ENCODE measurements around the gene CENPB.
"Not testable (repeated sequence)": the region's sequence is repeated elsewhere in the genome, so short reads cannot be mapped to it uniquely, and the experiment has no call there.

The CENPB gene

DNA sequence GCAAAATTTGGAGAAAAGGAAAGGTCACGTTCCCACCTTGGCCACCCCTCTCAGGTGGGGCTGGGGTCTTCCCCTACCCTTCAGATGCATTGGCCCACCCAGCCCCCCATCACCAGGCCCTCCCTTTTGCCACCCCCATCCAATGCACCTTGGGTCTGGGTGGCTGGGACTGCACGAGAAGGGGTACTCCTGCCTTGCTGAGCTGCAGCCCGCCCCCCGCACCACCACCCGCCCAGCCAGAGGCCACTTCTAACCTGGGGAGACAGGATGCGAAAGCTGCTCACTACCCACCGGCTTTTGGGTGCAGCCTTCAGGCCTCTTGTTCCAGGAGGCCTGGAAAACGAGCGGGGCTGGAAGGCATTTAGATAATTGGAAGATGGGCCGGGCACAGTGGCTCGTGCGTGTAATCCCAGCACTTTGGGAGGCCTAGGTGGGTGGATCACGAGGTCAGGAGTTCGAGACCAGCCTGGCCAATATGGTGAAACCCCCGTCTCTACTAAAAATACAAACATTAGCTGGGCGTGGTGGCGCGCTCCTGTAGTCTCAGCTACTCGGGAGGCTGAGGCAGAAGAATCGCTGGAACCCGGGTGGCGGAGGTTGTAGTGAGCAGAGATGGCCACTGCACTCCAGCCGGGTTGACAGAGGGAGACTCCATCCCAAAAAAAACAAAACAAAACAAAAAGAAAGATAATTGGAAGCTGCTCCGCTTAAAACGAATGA is 8.3 kb upstream of the CENPB start:
- TF ChIP-seq JUND (IDR thresholded peaks at IDR 0.05; ENCODE audit: low read depth): no peak
- DNase-seq (ENCODE audit: low read depth in 1 of 2, low spot score in 1 of 2): no peak
- in situ Hi-C loops (cut with HindIII; ENCODE audit: low pct_unique_long_range_greater_than_20kb, low sequenced_read_pairs): no loop called here

DNA sequence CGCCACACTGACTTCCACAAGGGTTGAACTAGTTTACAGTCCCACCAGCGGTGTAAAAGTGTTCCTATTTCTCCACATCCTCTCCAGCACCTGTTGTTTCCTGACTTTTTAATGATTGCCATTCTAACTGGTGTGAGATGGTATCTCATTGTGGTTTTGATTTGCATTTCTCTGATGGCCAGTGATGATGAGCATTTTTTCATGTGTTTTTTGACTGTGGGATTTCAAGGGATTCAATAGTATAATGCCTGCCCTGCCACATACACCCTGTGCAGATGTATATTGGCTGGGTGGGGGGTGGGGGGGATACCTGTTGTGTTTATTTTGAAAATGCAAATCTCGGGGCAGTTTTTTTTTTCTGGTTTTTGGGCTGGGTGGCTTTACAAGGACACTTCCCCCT is 7.6 kb upstream of the CENPB start:
- in situ Hi-C loops (cut with HindIII; ENCODE audit: low pct_unique_long_range_greater_than_20kb, low sequenced_read_pairs): not testable (repeated sequence)

DNA sequence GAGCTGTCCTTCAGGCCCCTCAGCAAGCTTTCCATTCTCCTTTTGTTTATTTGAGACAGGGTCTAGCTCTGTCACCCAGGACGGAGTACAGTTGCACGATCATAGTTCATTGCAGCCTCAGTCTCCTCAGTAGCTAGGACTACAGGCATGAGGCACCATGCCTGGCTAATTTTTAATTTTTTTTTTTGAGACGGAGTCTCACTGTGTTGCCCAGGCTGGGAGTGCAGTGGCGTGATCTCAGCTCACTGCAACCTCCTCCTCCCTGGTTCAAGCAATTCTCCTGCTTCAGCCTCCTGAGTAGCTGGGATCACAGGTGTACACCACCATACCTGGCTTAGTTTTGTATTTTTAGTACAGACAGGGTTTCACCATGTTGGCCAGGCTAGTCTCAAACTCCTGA is 2.7 kb upstream of the CENPB start:
- in situ Hi-C loops (cut with HindIII; ENCODE audit: low pct_unique_long_range_greater_than_20kb, low sequenced_read_pairs); DNase-seq (ENCODE audit: low read depth in 1 of 2, low spot score in 1 of 2): not testable (repeated sequence)

More for the DNA sequence above, 7.6 kb upstream of the CENPB start:
- not testable (repeated sequence) for DNase-seq (ENCODE audit: low read depth in 1 of 2, low spot score in 1 of 2)

DNA sequence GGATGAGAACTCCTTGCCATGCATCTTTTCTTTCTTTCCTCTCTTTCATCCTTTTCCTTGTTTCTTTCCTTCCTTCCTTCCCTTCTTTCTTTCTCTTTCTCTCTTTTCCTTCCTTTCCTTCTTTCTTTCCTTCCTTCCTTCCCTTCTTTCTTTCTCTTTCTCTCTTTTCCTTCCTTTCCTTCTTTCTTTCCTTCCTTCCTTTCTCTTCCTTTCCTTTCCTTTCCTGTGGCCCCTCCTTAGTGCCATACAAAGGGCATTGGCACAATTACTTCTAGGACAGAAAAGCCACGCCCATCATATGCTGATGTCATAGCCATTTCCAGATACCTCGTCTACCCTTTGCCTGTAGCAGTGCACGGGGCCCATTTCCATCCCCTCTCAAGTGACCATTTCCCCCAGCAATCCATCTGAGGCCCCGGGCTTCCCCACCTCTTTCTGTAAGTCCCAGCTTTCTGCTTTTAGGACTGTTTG is 2.2 kb upstream of the CENPB start:
- in situ Hi-C loops (cut with HindIII; ENCODE audit: low pct_unique_long_range_greater_than_20kb, low sequenced_read_pairs): no loop called here
- TF ChIP-seq JUND (IDR thresholded peaks at IDR 0.05; ENCODE audit: low read depth): no peak

DNA sequence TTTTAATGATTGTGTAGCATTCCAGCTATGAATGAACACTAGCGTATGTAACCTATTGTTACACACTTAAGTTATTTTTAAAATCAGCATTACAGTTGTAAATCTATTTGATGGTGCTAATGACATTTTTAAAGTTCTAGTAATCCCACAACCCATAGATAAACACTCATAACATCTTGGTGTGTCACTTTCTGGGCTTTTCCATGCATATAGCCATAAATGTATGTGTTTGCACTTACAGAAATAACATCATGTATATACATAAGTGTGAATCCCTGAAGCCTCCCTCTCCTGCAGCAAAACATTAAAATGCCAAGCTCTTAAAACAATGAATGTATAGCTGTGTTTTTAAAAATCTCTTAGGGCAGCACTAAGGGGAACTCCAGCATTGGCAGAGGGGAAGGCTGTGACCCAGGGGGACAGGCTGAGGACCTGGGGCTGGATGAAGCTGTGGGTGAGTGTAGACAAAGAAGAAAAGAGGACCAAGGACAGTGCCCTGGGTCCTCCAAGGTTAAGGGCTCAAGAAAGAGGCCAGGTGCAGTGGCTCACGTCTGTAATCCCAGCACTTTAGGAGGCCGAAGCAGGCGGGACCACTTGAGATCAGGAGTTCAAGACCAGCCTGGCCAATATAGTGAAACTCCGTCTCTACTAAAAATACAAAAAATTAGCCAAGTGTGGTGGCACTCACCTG is 929 bp upstream of the CENPB start:
- DNase-seq (ENCODE audit: low read depth in 1 of 2, low spot score in 1 of 2): no peak
- in situ Hi-C loops (cut with HindIII; ENCODE audit: low pct_unique_long_range_greater_than_20kb, low sequenced_read_pairs): no loop called here
- TF ChIP-seq JUND (IDR thresholded peaks at IDR 0.05; ENCODE audit: low read depth): no peak

More for the DNA sequence above, 2.2 kb upstream of the CENPB start:
- DNase-seq (ENCODE audit: low read depth in 1 of 2, low spot score in 1 of 2): no peak

DNA sequence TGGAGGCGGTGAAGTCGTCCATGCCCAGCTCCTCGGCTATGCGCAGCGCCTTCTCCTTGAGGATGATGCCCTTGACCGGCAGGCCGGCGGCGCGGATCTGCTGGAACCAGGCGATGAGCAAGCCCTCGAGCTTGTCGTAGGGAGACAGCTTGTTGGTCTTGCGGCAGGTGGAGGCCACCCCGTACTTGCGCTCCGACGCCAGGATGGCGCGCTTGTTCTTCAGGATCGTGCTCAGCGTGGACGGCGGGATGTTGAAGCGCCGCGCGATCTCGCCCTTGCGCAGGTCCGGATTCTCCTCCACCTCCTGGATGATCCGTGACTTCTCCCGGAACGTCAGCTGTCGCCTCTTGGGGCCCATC is 435 bp downstream of the CENPB start:
- peak; percentile 59 to 72 for DNase-seq (ENCODE audit: low read depth in 1 of 2, low spot score in 1 of 2)
- in situ Hi-C loops (cut with HindIII; ENCODE audit: low pct_unique_long_range_greater_than_20kb, low sequenced_read_pairs): no loop called here
- TF ChIP-seq JUND (IDR thresholded peaks at IDR 0.05; ENCODE audit: low read depth): no peak

DNA sequence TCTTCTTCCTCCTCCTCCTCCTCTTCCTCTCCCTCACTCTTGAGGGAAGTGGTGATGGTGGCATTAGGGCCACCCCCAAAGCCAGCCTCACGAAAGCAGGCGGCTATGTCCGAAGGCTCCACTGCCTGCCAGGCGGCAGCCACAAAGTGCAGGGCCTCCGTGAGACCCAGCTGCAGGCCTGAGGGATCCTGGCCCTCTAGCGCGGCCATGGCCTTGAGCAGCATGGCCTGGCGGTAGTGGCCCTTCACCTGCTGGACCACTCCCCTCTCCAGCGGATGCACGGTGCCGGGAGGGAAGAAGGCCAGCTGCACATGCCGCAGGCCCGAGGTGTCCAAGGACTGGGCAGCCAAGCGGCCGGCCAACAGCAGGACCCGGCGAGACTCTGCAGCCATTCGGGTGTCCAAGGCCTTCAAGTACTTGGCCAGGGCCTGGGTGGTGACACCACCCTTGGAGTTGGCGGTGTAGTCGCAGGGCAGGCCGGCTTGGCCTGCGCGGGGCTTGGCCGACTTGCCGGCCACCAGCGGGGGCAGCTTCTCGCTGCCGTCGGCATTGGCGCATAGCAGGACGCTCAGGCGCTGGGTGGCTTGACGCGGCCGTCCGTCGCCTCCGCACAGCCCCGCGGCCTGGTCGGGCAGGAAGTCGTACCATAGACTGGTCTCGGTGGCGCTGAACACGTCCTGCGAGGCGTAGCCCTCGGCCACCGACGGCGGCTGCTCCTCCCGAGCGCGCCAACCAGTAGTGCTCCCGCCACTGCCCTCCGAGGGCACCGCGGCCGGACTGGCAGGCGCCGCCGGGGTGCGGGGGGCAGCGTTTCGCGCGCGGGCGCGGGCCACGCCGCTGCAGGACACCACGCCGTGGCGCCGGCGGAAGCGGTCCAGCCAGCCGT is 1.1 kb downstream of the CENPB start:
- no peak for DNase-seq (ENCODE audit: low read depth in 1 of 2, low spot score in 1 of 2)
- no peak for TF ChIP-seq JUND (IDR thresholded peaks at IDR 0.05; ENCODE audit: low read depth)
- in situ Hi-C loops (cut with HindIII; ENCODE audit: low pct_unique_long_range_greater_than_20kb, low sequenced_read_pairs): no loop called here

DNA sequence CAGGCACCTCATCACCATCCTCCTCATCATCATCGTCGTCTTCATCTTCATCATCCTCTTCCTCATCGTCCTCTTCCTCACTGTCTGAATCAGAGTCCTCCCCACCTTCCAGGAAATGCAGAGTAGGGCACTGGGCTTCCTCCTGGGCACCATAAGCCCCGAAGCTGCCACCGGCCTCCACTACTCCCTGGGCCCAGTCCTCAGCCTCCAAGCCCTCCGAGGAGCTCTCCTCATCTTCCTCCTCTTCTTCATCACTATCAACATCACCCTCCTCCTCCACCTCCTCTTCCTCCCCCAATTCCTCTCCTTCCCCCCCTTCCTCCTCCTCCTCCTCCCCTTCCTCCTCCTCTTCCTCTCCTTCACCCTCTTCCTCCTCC is 1.7 kb downstream of the CENPB start:
- no peak for DNase-seq (ENCODE audit: low read depth in 1 of 2, low spot score in 1 of 2)
- in situ Hi-C loops (cut with HindIII; ENCODE audit: low pct_unique_long_range_greater_than_20kb, low sequenced_read_pairs): no loop called here

DNA sequence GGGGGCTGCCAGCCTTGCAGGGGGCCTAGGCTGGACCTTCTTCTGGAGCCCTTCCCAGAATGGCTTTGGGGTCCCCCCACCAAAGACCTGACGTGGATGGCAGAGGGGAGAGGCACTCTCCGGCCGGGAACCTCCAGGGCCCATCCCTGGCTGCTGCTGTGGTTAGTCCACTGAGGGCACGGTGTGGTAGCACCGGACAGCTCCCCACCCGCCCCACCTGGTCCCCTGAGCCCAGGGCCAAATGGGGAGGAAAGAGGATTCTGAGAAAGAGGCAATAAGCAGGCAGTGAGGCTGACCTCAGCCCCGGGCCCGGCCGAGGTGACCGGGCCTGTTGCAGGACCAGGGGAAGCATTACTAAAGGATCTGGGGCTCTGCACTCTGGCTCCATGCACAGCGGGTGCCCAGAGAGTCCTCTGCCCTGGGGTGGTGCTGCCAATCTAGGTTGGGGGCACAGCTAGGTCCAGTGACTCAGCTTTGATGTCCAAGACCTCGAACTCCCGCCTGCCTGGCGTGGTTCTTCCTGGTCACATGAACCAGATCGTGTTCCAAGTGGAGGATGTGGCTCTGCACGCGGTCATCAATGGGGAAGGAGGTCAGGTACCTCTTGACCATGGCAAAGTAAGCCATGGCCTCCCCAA is 2.2 kb downstream of the CENPB start:
- in situ Hi-C loops (cut with HindIII; ENCODE audit: low pct_unique_long_range_greater_than_20kb, low sequenced_read_pairs): no loop called here
- DNase-seq (ENCODE audit: low read depth in 1 of 2, low spot score in 1 of 2): no peak
- TF ChIP-seq JUND (IDR thresholded peaks at IDR 0.05; ENCODE audit: low read depth): no peak

More for the DNA sequence above, 1.7 kb downstream of the CENPB start:
- no peak for TF ChIP-seq JUND (IDR thresholded peaks at IDR 0.05; ENCODE audit: low read depth)

DNA sequence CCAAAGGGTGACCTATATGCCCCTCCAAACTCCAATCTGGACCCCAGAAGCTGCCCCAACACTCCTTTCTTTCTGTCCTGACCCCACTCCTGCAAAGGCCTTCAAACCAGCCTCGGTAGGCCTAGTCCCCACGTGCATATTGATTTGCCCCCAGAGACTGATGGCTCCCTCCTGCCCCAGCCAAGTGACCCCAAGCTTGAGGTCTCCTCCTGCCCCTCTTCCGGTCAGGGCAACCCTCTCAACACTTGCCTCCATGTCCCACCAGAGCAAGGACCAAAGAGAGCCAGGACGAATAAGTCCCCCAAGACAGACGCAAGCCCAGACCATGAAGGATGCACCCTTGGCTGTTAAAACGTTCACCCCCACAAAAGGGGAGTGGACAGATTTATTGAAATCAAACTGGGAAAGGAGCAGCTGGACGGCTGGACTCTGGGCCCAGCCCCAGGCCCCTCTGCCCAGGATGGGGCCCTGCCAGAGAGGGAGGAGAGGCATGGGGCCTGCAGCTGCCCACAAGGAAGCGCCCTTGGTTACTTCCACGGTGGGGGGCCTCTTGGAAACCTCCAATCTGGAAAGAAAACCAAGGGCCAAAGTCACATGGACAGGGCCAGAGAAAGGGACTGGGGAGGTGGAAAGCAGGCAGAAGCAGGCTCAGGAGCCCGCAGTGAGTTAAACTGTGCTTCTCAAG is 2.9 kb downstream of the CENPB start:
- TF ChIP-seq JUND (IDR thresholded peaks at IDR 0.05; ENCODE audit: low read depth): no peak
- in situ Hi-C loops (cut with HindIII; ENCODE audit: low pct_unique_long_range_greater_than_20kb, low sequenced_read_pairs): no loop called here
- no peak for DNase-seq (ENCODE audit: low read depth in 1 of 2, low spot score in 1 of 2)

DNA sequence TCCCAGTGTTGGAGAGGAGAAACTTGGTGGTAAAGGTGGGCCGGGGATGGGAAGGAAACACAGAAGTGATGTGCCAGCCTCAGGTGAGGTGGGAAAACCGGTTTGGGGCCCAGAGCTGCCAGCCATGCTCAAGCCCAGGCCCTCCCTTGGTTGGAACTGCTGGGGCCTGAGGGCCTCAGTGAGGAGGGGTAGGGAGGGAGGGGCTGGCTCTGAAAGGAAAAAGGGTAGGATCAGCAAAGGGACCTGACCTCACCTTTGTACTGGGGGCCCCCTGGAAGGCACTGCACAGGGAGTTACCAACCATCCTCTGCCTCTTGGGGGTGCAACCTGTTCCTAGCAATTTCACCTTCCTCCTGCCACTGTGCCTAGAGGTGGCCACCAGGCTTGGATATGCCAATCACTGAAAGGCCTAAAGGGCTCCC is 3.5 kb downstream of the CENPB start:
- in situ Hi-C loops (cut with HindIII; ENCODE audit: low pct_unique_long_range_greater_than_20kb, low sequenced_read_pairs): no loop called here
- TF ChIP-seq JUND (IDR thresholded peaks at IDR 0.05; ENCODE audit: low read depth): no peak
- DNase-seq (ENCODE audit: low read depth in 1 of 2, low spot score in 1 of 2): peak in 1 of 2 experiments; percentile 60

DNA sequence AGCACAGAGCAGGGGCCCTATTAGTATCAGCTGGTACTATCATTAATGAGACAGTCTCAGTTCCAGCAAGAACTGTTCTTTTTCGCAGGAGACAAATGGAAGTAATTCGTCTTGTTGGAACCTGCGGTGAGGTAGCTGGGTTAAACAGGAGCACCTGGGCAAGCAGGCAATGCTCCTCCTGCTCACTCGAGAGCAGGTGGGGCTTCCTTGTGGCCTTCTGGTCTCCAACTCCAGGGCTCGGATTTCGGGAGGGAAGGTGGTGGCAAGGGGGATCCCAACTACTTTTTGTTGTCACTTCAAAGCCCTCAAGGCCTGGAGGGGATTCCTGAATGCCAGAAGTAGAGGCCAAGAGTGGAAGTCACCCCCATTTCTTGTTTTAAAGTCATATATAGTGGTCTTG is 3.9 kb downstream of the CENPB start:
- no peak for TF ChIP-seq JUND (IDR thresholded peaks at IDR 0.05; ENCODE audit: low read depth)
- DNase-seq (ENCODE audit: low read depth in 1 of 2, low spot score in 1 of 2): no peak
- in situ Hi-C loops (cut with HindIII; ENCODE audit: low pct_unique_long_range_greater_than_20kb, low sequenced_read_pairs): no loop called here
